IPS-NIHi11 (cell line): ENCODE data around the gene AIF1L.
"Not testable (repeated sequence)": the region's sequence is repeated elsewhere in the genome, so short reads cannot be mapped to it uniquely, and the experiment has no call there.

ENCODE experiments used
- DNase-seq: peaks from one replicate; pipeline ENCODE4 v3.0.0; 2012; ENCODE audit warnings: mixed read lengths, low spot score

Gene AIF1L

DNA sequence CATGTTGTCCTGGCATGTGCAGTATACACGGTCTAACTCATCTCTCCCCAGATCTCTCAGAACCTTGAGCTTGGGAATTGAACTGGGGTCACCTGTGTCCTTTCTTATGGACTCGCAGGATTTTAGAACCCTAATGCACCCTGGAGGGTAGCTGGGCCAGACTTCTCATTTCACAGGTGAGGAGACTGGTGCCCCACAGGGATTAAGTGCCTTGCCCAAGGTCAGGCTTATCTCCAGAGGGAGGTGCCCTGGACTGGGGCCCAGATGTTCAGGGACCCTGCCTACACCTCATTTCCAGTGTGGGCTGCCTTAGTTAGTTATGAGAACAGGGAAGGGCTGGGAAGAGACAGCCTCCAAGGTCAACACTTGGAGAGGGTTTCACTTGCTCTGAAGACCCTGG lies 25.0 kb downstream of the AIF1L start:
- no peak for DNase-seq

DNA sequence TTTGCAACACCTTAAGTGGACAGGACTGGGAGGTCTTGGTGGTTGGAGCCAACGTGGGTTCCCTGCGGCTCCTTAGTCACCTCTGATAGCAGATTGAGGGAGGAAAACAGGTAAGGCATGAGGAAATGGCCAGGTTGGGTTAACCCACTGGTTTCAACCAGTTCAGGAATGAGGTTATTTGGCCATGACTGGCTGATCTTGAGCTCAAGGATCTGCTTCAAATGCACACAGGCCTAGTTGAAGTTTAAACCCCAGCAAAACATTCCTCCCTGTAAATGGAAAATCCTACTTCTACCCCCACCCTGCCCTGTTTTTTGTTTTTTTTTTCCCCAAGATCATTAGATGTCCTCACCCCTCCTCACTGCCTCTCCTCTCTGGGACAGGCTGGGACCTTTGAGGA lies 25.8 kb downstream of the AIF1L start:
- no peak for DNase-seq

DNA sequence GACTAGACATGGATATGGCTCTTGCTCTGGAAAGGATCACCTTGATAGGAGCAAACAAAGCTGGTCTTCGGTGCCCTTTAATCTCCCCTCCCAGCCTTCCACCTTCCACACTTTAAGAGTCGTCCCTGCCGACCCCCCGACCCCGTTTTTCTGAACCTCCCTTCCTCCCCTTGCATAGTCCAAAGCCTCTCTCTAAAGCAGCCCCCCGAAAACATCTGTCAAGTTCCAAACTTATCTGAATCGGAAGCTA lies 28.6 kb downstream of the AIF1L start:
- DNase-seq: no peak

DNA sequence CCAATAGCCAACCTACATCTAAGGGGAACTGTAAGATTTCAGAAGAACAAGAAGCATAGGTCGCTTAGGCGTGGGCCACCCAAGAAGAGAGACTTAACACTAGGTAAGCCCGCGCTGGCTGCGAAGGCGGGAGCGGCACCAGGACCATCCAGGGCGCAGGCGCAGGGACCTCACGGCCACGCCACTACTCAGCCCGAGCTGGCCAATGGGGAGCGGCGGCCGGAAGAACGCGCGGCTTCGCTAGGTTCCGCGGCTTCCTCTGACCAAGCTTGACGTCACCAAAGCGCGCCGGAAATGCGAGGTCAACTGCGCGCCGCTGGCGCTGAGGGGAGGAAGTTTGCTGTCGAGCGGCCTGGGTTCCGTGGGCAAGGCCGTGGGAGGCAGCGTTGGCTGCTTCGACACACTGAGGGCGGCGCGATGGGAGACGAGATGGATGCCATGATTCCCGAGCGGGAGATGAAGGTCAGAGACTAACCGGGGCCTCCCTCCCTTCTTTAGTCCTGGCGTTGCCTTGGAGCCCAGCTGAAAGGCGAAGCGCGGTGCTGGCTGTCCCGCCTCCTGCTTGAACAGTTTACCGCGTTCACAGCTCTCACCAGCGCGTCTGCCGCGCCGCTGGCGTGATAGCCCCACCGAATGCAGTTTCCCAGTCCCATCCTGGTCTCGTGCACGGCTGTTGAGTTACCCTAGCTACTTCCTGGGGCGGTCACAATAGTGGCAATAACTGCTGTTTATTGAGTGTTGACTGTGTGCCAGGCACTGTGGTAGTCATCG lies 29.1 kb downstream of the AIF1L start, which contains the start of gene NUP214:
Gene NUP214, plus strand, starts transcription at position 299 of the 771 bp plus-strand sequence. Its CDS starts 119 bp downstream, at position 418.
- peak; percentile 99 for DNase-seq

DNA sequence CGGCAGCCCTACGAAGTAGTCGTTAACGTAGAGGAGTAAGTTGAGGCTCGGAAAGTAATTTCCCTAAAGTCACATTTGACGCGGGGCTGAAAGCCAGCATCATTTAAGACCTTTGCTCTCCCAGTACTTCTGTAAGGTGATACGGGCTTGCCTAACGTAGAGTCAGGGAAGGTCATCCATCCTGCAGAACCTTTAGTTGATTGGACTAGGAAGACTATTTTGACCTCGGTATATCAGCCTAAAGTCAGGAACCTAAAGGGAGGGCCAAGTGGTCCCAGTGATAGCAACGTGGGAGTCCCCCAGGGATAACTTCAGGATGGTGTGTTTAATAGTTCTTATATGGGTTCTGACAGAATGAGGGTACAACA lies 29.7 kb downstream of the AIF1L start:
- DNase-seq: no peak

DNA sequence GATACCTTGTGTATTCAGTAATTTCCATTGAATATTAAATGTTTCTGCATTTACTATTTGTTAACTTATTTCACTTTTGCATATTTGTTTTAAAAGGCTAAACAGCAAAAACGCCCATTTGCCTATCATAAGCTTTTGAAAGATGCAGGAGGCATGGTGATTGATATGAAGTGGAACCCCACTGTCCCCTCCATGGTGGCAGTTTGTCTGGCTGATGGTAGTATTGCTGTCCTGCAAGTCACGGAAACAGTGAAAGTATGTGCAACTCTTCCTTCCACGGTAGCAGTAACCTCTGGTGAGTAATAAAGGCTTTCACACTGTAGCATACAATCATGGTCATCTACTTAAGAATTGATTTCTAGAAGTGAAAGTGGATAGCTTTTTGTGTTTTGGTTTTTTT lies 32.9 kb downstream of the AIF1L start:
- DNase-seq: no peak

DNA sequence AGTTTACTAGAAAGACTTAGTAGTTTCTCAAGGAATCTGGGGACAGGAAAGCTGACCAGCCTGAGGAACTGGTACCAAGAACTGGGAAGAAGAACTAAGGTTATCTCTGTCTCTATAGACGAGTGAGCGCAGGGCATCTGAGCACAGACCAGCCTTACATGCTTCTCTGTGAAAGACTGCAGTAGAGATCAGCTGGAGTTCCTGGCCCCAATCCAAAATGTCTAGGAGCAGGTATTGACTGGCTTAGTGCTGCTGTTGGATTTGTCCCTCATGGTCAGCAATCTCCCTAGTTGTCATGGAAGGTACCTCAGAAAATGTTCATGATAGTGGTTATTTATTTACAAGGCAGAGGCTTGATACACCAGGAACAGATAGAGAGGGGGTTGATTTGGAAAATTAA lies 42.3 kb downstream of the AIF1L start:
- DNase-seq: no peak

DNA sequence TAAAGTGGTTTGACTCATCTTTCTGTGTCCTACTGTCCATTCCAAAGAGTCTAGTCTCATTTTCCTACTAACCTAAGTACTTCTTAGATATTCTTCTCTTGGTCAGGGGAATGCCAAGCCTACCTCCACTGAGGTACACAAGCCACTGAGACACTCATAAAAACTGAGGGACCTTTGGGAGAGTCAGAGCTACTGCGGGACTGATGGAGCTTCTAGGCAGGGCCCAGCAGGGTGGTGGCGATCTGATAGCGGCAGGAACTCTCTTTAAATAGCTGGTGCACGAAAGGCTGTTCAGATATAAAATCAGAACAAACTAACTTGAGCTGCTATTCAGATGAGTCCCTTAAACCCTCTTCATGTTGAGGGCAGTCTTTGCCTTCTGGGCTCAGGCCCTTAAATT lies 43.8 kb downstream of the AIF1L start:
- DNase-seq: no peak

DNA sequence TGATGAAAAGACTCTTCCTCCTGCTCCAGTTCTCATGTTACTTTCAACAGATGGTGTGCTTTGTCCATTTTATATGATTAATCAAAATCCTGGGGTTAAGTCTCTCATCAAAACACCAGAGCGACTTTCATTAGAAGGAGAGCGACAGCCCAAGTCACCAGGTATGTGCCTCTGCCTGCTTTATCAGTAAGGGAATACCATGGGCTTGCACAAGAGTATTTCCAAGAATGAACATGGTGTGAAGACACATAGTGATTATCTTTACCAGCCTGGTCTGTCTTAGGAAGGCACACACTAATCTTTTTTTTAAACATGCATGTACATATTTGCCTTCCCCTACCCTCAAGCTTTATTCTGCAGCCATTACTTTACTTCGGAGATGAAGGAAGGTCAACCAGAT lies 44.2 kb downstream of the AIF1L start:
- no peak for DNase-seq

DNA sequence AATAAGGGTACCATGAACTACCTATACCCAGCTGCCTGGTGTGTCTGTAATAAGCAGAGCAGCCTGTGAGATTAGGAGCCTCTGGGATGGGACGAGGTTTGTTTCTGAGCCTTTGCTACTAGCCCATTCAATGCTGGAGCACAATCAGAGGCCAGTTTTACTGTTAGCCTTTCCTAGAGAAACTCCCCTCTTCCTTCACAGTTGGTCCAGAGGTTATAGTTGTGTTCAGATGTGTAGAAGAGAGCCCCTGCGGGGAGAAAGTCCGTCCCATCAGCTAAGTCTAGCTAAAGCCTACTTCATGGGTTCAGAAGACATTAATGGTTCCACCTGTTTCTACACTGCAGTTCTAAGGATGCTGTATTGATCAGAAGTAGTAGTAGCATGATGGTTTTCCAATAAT lies 45.8 kb downstream of the AIF1L start:
- no peak for DNase-seq

DNA sequence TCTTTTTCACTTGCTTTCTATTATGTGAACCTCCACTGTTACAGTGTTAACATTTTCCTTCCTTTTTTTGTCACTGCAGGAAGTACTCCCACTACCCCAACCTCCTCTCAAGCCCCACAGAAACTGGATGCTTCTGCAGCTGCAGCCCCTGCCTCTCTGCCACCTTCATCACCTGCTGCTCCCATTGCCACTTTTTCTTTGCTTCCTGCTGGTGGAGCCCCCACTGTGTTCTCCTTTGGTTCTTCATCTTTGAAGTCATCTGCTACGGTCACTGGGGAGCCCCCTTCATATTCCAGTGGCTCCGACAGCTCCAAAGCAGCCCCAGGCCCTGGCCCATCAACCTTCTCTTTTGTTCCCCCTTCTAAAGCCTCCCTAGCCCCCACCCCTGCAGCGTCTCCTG lies 47.9 kb downstream of the AIF1L start:
- no peak for DNase-seq

DNA sequence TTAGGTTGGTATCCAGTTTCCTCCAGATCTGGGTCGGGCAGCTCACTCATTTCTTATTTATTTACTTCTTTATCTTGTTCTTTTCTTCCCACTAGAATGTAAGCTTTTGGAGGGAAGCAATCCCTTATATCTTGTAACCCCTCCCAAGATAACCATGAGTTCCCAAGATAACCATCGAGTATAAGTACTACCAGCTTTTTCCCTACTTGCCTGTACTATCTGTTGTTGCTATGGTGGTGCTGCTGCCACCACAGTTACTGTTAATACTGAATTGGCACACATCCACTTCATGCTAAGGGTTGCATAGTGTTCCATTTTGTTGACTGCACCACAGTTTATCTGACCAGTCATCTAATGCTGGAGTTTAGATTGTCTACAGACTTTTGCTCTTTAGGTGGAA lies 48.9 kb downstream of the AIF1L start:
- DNase-seq: no peak

DNA sequence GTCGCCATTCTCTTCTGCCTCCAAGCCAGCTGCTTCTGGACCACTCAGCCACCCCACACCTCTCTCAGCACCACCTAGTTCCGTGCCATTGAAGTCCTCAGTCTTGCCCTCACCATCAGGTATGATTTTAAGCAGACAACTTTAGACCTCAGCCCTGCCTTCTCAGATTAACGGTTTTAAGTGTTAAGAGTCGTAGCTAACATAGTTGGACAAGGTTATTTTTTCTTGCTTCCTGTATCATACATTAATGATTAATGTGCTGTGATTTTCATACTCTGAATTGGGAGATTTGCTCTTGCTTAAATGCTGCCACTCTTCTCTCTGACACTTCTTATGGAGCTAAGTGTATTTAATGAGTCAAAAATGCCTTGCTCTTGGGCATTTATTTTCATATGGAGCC lies 49.9 kb downstream of the AIF1L start:
- DNase-seq: no peak

DNA sequence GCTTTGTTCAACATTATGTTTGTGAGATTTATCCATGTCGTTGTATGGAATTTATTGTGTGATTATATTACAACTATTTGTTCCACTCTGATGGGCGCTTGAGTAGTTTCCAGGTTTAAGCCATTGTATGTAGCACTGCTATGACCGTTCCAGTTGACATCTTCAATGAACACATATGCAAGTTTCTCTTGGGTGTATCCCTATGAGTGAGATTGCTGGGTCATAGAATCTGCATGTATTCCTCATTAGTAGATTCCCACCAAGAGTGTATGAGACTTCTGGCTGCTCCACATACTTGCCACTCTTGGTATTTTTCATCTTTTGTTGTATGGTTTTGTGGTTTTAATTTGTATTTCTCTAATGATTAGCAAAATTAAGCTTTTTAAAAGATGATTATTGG lies 51.9 kb downstream of the AIF1L start:
- DNase-seq: no peak

DNA sequence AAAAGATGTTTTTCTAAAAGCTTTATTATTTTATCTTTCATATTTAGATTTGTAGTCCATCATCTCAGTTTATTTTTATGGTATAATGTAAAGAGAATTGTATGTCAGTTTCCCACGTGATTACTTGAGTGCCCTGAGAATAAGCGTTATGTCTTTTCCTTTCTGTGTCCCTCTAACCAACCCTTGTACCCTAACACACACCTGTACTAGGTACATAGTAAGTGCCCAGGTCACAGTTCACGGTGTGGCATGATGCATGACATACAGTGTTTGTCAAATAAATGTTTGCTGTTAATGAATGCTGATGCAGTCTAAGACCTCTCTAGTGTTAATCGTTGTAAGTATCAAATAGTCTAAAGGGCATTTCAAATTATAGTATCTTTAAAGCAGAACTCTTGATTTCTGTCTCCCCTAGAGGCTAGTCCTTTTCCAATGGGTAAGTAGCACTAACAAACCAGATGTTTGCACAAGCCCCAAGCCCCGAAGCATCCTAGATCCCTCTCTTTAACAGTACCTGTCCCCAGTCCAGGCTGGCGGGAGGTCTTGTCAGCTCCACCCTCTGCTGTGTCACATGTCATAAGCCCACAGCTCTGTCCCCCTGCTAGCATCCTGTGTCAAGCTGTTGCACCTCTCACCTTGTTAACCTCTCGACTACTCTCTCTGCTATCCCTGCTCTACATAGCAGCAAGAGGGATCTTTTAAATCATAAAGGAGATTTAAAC lies 52.8 kb downstream of the AIF1L start:
- no peak for DNase-seq

DNA sequence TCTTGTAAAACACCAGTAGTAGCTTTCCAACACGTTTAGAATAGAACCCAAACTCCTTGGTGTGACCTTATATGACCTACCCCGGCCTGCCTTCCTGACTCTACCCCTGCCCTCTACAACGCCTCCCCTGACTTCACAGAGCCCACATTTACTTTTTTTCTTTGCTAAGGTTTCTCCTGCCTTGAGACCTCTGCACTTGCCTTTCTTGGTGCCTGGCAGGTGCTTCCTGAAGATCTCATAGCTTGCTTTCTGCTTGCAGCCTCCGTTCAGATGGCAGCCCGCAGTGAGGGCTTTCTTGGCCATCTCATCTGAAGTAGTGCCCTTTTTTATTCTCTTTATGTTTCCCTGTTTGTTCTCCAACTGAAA lies 53.3 kb downstream of the AIF1L start:
- no peak for DNase-seq

DNA sequence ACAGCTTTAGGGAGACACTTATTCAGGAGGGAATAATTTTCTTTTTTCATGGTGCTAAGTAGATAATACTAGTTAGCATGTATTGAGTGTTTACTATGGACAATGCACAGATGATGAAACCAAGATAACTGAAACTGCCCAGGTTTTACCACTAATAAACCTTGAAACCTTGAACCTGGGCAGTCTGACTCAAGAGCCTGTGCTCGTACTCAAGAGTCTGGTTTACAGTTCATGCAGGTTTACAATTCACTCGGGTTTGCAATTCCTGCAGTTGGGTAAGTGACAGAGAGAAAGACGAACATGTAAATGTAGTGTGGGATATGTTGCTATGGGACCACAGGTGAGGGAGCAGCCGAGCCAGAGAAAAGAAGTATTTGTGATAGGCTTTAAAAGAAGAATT lies 57.3 kb downstream of the AIF1L start:
- no peak for DNase-seq

DNA sequence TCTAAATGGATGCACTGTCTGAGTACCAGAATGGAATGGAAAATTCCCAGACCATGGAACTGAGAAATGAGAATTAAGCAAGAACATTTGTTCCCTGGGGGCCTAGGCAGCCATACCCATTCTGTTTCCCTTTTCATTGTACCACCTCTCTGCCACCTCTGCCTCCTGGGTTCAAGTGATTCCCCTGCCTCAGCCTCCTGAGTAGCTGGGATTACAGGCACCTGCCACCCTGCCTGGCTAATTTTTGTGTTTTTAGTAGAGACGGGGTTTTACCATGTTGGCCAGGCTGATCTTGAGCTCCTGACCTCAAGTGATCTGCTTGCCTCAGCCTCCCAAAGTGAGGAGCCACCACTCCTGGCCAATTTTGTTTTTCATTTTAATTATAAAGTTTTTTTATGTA lies 62.3 kb downstream of the AIF1L start:
- DNase-seq: not testable (repeated sequence)

DNA sequence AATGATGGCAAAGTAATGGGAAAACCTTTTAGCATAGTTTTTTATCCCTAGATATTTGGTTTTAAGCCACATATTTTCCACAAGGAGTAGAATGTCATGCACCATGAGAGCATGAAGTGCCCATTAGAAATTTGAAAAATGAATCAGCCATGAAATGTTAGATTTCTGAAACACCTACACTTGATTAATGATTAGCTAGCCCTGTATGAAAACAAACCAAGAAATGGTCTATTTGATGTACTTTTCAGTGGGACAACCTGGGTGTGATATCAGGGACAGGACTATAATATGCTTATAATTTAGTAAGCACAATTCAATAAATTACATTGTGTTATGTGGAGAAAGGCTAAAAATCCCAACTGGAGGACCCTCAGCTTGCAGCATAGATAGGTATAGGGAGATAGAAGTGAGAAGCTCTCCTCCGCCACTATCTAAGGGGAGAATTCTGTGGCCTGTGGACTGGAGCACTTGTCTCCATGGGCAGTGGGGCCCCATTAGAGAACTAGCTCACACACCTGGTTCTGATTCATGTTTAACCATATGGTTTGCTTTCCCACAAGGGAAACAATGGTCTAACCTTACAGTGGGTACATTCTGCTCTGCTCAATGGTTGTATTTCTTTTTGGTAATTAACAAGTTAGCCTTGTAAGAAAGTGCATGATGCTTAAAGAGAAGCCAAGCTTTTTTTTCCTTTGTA lies 64.2 kb downstream of the AIF1L start:
- no peak for DNase-seq

DNA sequence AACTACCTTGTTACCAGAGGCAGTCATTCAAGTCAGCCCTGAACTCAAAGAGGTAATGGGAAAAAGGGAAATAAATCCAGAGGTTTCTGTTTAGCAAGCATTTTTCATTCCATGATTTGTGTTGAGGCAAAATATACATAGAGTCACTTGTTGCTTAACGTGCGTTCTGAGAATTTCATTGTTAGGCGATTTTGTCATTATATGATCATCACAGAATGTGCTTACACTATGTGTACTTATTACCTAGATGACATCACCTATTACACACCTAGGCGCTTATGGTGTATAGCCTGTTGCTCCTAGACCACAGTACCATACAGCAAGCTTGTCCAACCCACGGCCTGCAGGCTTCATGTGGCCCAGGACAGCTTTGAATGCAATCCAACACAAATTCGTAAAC lies 65.3 kb downstream of the AIF1L start:
- DNase-seq: no peak

DNA sequence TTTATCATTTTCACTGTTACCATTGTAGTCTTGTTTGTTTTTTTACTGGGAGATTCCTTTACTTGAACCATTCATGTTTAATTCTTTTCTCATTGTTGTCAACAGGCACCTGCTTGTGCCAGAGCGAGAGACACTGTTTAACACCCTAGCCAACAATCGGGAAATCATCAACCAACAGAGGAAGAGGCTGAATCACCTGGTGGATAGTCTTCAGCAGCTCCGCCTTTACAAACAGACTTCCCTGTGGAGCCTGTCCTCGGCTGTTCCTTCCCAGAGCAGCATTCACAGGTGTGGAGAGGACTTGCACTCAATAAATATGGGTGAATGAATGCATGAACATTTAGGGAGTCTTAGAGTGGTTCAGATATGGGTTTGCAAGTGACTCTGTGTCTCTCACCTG lies 66.6 kb downstream of the AIF1L start:
- DNase-seq: no peak

DNA sequence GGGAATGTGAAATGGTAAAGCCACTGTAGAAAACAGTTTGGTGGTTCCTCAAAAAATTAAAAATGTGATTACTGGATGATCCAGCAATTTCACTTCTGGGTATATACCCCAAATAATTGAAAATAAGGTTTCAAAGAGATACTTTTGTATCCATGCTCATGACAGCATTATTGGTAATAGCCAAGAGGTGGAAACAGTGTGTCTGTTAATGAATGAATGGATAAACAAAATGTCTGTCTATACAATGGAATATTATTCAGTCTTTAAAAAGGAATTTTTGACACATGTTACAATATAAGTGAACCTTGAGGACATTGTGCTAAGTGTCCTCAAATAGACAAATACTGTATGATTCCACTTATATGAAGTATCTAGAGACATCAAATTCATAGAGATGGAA lies 69.2 kb downstream of the AIF1L start:
- DNase-seq: no peak

DNA sequence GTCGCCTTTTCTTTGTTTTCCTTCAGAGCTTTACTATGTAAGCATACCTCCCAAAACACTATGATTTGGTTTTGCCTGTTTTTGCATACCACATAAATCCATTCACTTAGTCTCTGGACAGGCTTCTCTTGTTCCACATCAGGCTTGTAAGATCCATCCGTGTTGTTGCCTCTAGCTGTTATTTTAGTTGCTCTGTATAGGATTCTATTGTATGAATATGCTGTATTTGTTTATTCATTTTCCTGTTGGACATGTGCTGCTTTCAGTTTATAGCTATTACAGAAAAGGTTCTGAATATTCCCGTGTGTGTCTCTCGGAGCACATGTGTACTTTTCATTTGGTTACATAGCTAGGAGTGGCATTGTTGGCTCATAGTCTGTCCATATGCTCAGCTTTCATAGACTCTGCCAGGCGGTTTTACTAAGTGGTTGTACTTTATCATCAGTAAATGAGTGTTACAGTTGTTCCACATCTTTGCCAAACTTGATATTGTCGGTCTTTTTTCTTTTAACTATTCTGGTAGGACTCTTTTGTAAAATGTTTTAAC lies 70.9 kb downstream of the AIF1L start:
- no peak for DNase-seq
